ENCODE data around the gene SRCIN1.

SRCIN1 gene

DNA sequence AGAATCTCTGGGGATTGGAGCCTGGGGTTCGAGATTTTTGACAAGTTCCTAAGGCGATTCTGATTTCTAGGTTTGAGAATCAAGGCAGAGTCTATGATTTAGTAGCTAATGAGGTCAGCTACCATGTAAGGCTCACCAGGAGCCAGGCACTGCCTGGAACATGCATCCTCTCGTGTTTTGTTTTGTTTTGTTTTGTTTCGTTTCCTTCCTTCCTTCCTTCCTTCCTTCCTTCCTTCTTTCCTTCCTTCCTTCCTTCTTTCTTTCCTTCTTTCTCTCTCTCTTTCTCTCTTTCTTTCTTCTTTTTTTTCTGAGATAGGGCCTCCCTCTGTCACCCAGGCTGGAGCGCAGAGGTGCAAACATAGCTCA is 39.1 kb downstream of the SRCIN1 start:
- no peak for DNase-seq (ENCODE audit: insufficient read length, low spot score)
- no peak for FAIRE-seq

DNA sequence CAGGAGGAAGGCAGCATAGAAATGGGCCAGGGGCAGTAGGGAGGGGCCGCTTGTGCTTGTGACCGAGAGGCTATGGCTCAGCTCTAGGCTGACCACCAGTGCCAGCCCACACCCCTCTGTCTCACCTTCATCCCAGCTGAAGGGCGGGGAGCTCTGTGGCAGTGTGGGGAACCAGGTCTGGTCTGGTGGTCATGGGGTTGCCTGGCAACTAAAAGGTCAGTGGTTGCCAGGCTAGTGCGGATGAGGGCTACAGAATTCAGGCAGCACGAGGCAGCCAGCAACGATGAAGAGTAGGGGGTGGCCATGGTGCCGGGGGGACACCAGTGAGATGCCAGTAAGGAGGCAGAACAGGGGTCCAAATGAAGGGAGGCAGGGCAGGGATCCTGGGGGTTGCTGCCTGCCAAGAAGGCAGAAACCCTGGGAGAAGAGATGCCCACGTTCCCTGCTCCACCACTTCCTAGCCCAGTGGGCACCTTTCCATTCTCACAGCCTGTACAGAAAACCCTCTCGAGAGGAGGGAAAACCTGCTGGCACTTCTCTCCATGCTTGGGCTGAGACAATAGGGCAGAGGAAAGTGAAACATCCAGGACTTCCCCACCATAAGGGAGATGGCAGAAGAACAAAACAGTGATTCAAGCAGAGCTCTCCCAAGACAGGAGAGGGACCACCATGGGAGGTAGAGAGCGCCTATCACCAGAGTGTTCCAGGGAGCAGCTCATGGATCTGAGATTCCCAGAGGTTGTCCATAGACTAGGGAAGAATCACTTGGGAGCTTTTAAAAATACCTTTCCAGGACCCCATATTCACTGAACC is 39.7 kb downstream of the SRCIN1 start:
- FAIRE-seq = no peak
- DNase-seq (ENCODE audit: insufficient read length, low spot score) = no peak

DNA sequence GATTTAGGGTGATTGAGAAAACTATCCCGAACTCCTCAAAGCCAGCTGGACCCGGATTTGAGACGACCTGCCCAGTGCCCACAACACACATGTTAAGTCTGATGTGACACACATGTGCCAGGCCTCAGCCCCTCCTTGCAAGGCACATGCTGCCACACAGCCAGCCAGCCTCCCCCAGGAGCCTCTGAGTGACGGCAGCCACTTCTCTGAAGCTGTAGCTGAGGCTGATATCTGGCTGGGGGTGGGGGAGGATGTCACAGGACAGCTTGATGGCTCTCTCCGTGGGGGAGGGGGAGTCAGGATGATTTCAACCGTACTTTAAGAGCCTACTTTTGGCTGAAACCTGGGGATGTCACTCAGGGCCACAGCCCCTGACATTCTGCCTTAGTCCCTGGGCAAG is 40.9 kb downstream of the SRCIN1 start:
- FAIRE-seq = no peak

DNA sequence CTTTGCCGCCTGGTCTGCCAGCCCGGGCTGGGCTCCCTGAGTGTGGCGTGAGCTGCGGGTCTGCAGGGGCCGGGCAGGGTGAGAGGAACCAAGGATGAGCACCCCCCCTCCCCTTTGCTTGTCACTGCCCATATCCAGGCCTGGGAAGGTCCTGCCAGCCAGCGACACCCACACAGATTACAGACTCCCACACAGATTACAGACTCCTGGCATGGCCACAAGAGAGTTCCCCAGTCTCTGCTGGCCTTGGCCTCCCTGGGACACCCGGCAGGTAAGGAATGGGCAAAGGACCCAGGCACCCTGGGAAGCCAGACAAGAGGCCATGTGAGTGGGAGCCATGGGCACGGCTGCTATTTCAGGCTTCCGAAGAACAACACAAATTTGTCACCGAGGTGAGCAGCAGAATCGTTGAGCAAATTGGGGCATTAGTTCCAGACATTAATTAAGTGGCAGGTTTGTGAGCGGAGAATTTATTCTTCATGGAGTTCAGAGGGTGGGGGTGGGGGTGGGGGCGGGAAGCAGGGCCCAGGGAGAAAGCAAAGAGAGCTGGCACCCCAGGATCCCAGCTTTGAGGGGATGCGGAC is 41.4 kb downstream of the SRCIN1 start:
- FAIRE-seq (no peak), DNase-seq (ENCODE audit: insufficient read length, low spot score) (no peak)

More for the DNA sequence above, 40.9 kb downstream of the SRCIN1 start:
- no peak for DNase-seq (ENCODE audit: insufficient read length, low spot score)

DNA sequence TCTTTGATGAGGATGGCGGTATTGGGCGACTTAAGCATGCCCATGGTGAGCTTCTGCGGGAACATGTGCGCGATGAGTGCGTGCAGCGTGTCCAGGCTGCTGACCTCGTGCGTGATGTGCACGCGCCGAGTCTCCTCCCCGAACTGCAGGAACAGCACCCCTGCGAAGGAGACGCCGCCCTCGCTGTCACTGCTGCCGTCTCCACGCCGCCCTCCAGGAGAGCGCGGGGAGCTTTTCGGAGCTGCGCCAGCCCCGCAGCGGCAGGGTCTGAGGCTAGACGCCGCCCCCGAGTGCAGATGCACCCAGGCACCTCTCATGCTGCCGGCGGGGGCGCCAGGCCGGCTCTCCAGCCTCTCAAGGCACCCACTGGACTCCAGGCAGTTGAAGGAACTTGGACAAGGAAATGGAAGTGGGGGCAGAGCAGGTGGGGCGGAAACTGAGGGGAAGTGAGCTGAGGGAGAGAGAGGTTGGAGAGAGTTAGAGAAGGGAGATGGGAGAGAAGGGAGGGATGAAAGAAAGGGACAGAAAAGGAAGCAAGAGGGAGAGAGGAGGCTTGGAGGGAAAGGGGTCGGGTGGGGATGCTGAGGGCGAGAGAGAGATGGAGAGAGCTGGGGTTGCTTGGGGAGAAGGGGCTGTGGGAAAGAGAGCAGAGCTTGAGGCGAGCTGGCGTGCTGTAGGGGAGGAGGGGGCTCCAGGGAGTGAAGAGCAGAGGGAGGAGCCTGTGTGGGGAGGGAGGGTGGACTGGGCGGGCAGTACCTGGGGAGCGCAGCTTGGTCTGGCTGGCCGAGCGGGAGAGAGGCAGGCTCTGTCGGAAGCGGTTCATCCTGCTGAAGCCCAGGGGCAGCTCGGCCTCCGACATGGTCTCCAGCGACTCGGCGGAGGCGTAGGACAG is 42.1 kb downstream of the SRCIN1 start:
- FAIRE-seq (no peak), DNase-seq (ENCODE audit: insufficient read length, low spot score) (no peak)

DNA sequence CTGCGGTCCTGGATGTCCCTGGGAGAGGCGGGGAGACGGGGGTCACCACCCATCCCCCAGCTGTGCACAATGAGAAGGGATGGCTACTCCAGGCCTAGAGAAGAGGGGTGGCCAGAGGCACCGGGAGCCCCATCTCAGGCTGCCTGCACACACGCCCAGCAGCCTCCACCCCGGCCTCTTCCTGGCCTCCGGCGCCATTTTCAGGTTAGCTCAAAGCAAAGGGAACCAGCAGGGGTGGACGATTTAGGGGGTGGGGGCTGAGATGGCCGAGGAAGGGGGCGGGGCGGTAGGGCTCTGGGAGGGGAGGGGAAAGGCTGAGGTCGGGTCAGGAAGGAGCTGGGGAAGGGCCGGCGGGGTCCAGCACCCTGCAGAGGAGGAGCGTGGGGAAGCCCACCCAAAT is 42.8 kb downstream of the SRCIN1 start:
- DNase-seq (ENCODE audit: insufficient read length, low spot score) = no peak

DNA sequence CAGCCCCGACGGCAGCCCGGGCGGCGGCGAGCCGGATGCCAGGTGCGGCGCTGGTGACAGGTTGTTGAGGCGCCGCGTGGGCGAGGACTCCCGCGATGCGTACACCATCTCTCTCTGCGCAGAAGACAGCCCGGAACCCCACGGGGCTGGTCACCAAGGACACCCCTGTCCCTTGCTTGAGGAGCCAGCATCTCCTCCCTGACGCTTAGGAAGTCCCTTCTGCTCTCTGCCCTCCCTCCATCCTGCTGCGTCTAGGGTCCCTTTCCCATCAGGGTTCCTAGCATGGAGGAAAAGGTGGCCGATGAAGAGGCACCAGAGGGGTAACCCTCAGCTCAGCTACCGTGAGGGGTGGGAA is 43.6 kb downstream of the SRCIN1 start:
- no peak for DNase-seq (ENCODE audit: insufficient read length, low spot score)
- FAIRE-seq = no peak

More for the DNA sequence above, 42.8 kb downstream of the SRCIN1 start:
- no peak for FAIRE-seq

DNA sequence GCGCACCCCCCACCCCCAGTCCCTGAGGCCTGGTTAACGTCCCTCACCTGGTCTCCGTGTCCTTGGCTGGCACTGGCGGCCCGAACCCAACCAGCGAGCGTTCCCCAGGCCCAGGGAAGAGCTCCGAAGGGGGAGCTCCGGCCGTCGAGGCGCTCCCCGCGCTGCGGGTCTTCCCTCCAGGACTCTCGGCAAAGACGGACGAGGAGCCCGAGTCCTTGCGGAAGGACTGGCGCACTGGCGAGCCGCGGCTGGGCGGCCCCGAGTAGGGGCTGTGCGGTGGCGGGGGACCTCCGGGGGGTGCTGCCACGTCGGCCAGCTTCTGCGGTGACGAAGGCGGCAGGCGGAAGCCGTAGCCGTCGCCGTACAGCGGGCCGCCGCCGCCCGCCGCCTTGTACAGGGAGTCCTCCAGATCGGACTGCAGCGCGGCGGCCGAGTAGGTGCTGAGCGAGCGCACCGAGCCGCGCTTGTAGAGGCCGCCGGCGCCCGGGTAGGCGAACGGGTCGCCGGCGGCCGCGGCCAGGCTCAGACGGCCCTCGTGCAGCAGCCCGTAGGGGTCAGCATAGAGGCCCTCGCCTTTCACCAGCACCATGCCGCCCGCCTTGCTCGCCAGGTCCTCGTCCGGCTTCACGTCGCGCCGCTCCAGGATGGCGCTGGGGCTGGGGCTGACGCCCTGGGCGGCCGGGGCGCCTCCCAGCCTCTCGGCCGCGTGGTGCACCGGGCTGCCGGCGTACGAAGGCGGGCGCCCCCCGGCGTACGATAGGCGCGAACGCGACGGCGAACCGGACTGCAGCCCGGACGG is 44.1 kb downstream of the SRCIN1 start:
- no peak for FAIRE-seq
- no peak for DNase-seq (ENCODE audit: insufficient read length, low spot score)

DNA sequence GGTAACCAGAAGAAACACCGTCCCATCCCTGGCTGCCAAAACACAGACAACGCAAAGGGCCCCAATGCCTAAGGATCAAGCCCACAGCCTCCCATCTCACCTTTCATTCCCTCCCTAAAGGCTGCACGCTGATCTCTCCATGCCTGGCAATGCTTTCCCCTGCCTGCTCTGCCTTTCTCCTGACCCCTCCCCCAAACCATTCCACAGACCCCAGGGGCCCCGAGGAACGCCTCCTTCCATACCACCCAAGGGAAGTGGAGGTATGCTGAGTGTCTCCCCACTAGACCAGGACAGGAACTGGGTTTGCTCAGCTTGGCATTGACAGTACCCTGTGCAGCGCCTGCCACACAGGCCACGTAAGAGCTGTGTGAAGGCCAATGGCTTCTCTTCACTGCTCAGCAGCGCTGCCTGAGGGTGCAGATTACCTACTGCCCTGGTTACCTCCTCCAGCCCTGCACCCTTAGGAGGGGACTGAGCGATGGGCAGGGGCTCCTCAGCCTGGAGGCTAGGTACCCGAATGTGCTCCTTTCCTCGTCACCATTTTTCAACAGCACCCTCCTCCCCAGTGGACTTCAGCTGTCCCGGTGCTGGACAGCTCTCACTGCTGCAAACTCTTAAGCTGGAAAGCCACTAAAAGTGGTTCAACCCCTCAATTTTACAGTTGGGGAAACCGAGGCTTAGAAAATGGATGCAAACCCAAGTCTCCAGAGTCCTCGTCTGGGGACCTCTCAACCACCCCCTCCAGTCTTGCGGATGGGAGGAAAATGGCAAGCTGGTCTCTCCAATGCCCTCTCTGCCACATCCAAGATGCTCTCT is 45.0 kb downstream of the SRCIN1 start:
- FAIRE-seq (no peak), DNase-seq (ENCODE audit: insufficient read length, low spot score) (no peak)

DNA sequence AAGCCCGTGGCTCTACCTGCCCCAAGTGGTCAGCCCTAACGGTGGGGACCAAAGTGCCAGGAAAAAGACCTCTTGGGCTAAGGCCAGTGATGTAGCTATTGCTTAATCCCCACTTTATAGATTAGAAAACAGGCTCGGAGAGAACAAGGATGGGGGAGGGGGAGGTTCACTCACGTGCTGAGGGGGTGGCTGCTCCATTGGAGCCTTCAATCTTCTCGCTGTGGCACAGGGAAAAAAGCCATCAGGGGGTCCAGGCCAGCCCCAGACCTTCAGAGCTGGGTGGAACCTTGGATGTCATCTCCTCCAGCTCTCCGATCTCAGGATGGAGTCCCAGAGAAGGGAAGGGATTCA is 45.9 kb downstream of the SRCIN1 start:
- no peak for DNase-seq (ENCODE audit: insufficient read length, low spot score)
- no peak for FAIRE-seq

DNA sequence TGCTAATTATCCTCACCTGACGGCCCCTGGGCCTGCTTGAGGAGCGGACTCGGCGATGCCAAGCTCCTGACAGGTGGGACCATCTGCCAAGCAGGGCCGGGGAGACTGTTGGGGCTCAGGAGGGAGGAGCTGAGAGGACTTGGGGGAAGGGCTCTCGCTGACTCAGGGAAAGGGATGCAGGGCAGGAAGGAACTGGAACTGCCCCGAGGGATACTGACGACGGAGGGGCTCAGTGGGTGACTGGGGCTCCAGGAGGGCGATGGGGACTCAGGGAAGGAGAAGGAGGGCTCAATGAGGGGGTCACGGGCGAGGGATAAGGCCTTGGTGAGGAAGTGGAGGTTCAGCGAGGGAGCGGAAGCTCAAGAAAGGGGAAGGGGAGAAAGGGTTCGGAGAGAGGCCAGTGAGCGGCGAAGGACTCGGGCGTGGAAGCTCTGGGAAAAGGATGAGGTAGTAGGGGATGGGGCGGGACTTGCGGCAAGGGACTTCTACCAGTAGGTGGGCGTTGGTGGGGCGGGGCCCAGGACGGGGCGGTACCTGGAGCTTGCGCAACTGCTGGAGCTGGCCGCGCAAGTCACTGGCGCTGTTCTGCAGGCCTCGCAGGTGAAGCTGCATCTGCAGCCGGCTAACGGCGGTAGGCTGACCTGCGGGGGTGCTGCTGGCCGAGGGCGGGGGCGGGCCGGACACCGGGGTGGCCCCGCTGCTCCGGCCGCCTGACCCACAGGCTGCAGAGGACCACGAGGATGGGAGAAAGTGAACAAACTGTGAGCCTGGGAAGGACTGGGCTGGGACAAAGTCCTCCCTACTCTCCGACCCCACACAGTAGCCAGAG is 46.5 kb downstream of the SRCIN1 start:
- peak; percentile 98 for DNase-seq (ENCODE audit: insufficient read length, low spot score)
- no peak for FAIRE-seq

DNA sequence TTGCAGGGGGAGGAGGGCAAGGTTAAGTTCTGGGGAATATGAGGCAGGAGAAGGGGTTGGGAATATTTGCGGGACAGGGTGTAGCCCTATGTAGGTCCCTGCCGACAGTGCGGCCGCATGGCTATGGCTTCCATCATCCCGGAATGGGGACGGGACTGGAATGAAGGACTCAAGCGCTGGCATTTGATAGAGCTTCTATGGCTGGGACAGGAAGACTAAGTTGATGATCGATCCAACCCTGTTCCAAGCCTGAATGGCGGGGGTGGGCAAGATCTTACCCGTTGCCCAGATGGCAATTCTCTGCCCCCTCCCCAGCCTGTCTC is 47.1 kb downstream of the SRCIN1 start:
- FAIRE-seq (no peak), DNase-seq (ENCODE audit: insufficient read length, low spot score) (peak; percentile 37)

DNA sequence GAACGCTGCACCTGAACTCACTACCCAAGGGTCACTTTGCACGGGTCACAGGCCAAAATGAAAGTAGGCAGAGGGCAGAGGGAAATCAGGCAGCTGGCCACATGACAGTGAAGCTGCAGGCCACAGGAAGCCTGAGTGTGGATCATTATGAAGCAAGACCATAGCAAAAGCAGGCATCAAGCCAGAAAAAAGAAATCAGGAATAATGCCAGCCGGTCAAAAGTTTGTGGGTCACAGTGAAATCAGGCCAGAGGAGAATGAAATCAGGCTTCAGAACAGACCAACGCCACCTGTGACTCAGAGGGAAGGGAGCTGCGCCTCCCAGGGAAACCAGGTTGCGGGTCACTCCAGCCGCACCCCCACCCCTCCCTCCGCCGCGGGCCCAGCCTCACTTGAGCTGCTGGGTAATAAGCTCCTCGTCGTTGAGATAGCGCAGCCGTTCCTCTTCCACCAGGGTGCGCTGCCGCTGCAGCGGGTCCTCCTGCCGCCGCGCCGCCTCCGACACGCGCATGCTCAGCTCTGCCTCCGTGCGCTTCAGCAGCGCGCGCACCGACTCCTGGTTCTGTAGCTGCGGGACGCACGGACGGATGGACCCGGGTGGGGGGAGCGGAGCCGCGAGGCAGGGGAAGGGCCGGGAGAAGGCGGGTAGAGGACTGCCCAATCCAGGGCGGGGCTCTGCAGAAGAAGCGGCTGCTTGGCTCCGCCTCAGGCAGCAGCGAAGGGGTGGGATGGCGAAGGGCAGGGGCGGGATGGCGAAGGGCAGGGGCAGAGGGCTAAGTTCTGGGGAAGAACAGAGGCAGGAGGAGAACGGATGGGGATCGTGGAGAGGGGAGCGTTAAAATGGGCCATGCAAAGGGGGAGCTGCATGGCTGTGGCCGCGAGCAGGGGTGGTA is 47.7 kb downstream of the SRCIN1 start:
- no peak for FAIRE-seq

DNA sequence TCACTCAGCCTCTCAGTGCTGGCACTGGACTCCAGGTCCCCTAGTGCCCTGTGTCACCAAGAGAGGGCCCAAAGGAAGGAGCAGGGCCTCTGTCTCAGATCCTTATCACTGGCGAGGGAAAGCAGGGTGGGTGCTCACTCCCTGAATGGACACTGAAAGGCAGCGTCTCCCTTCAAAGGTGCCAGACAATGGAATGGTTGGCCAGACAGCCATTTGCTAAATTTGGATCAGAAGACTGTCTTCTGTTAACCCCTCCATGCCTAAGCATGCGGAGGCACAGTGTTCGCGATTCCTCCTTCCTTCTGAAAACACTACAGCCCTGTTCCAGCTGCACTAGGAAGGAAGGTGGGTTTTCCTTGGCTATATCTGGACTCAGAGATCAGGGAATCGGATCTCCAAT is 48.4 kb downstream of the SRCIN1 start:
- DNase-seq (ENCODE audit: insufficient read length, low spot score) (no peak), FAIRE-seq (no peak)

More for the DNA sequence above, 47.7 kb downstream of the SRCIN1 start:
- peak; percentile 98 for DNase-seq (ENCODE audit: insufficient read length, low spot score)

DNA sequence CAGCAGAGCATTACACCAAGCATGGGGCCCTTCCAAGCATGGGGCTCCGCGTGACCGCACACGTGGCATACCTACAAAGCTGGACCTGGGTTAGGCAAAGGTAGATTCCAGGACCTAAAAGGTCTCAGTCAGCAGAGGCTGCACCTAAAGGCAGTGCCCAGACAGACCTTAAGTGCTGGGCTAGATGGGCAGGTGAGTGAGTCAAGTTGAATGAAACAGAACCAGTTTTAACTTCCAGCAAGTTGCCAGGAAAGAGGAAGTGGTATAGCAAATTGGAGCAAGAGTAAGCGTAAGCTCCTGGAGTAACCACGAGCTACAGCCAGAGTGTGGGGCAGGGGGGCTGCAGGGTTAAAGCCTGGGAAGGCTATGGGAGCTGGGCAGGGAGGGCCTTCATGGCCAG is 49.5 kb downstream of the SRCIN1 start:
- no peak for FAIRE-seq
- no peak for DNase-seq (ENCODE audit: insufficient read length, low spot score)

DNA sequence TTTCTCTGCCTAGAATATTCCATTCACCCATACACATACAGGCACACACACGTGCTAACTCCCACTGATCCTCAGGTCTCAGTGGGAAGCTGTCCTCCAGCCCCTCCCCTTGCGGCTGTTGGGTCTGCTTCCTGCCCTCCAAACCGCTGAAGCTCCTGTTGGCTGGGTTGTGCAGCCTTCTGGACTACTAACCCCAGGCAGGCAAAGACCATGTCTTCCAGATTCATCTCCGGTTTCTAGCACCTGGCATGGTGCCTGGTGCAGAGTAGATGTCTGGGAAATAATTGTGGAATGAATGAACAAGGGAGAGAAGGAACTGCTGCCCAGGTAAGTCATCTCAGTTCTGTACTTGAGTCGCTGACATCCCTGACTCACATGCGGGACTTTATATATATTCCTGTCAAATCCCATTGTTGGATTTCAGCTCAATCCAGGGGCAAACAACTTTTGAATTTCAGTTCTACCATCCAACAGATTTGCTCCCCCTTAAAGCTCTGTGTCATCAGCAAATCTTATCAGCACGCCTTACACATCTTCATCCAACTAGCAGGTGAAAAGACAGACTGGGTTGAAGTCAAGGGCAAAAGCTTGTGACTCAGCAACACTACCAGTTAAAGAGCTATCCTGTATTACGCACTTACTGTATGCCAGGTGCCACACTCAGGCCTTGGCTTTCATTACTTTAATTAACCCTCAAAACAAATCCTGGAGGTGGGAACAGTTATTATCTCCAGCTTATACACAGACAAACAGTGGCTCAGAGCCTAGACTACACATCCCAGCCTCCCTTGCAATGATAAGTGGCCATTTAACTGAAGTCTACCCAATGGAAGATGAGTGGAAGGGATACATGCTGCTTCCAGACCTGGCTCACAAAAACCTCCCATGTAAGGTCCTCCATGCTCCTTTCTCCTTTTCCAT is 51.1 kb downstream of the SRCIN1 start:
- FAIRE-seq (no peak), DNase-seq (ENCODE audit: insufficient read length, low spot score) (no peak)

DNA sequence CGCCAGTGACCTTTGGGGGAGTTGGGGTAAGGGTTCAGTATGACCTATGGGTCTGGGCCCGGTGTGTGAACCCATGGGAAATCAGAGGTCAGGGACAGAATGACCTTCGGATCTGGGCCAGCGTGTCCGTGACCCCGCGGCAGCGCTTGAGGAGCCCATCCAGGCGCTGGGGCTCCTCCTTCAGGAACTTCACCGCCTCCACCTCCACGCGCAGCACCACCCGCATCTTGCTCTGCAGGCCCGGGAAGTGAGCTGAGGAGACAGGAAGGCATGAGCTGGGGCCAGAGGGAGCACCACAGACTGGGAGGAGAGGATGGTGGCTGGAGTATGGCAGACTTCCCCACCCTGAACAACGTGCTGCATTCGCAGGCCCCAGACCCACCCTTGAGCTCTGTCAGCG is 53.4 kb downstream of the SRCIN1 start:
- DNase-seq (ENCODE audit: insufficient read length, low spot score) (no peak), FAIRE-seq (no peak)

Measured in HTR-8/SVneo (cell line).